ENCODE data around the gene CHMP2B.

CHMP2B gene

GRCh38 chr3:87227104-87227834 lies at the start of gene CHMP2B:
Gene CHMP2B (plus strand): TSS chr3:87227309. CDS start chr3:87227523, 214 bp downstream.
- peak; percentile 93 for DNase-seq (ENCODE audit: low spot score)

GRCh38 chr3:87179642-87180041 lies 47.5 kb upstream of the CHMP2B start:
- no peak for DNase-seq (ENCODE audit: low spot score)

- DNase-seq (ENCODE audit: low spot score), result no peak
Measured at GRCh38 chr3:87181551-87181950, 45.6 kb upstream of the CHMP2B start.

GRCh38 chr3:87182023-87182422 lies 45.1 kb upstream of the CHMP2B start:
- DNase-seq (ENCODE audit: low spot score), result no peak

GRCh38 chr3:87186608-87187159 lies 40.4 kb upstream of the CHMP2B start:
- DNase-seq (ENCODE audit: low spot score), result no peak

GRCh38 chr3:87191175-87191574 lies 35.9 kb upstream of the CHMP2B start:
- no peak for DNase-seq (ENCODE audit: low spot score)

- no peak for DNase-seq (ENCODE audit: low spot score)
Measured at GRCh38 chr3:87191641-87192040, 35.5 kb upstream of the CHMP2B start.

GRCh38 chr3:87196879-87197278 lies 30.2 kb upstream of the CHMP2B start:
- DNase-seq (ENCODE audit: low spot score), result no peak

GRCh38 chr3:87197531-87197930 lies 29.6 kb upstream of the CHMP2B start:
- no peak for DNase-seq (ENCODE audit: low spot score)

- no peak for DNase-seq (ENCODE audit: low spot score)
Measured at GRCh38 chr3:87198774-87199173, 28.3 kb upstream of the CHMP2B start.

- no peak for DNase-seq (ENCODE audit: low spot score)
Measured at GRCh38 chr3:87199628-87200027, 27.5 kb upstream of the CHMP2B start.

- DNase-seq (ENCODE audit: low spot score), result no peak
Measured at GRCh38 chr3:87200060-87200647, 27.0 kb upstream of the CHMP2B start.

GRCh38 chr3:87201727-87202126 lies 25.4 kb upstream of the CHMP2B start:
- DNase-seq (ENCODE audit: low spot score), result no peak

GRCh38 chr3:87203809-87204208 lies 23.3 kb upstream of the CHMP2B start:
- DNase-seq (ENCODE audit: low spot score), result no peak

GRCh38 chr3:87206070-87206469 lies 21.0 kb upstream of the CHMP2B start:
- no peak for DNase-seq (ENCODE audit: low spot score)

GRCh38 chr3:87206635-87207034 lies 20.5 kb upstream of the CHMP2B start:
- DNase-seq (ENCODE audit: low spot score), result no peak

- no peak for DNase-seq (ENCODE audit: low spot score)
Measured at GRCh38 chr3:87207460-87207859, 19.6 kb upstream of the CHMP2B start.

- DNase-seq (ENCODE audit: low spot score), result no peak
Measured at GRCh38 chr3:87209111-87209510, 18.0 kb upstream of the CHMP2B start.

GRCh38 chr3:87218560-87218959 lies 8.5 kb upstream of the CHMP2B start:
- no peak for DNase-seq (ENCODE audit: low spot score)

- no peak for DNase-seq (ENCODE audit: low spot score)
Measured at GRCh38 chr3:87219611-87220010, 7.5 kb upstream of the CHMP2B start.

- DNase-seq (ENCODE audit: low spot score), result no peak
Measured at GRCh38 chr3:87225659-87226058, 1.4 kb upstream of the CHMP2B start.

- DNase-seq (ENCODE audit: low spot score), result no peak
Measured at GRCh38 chr3:87227835-87228144, 681 bp downstream of the CHMP2B start.

- DNase-seq (ENCODE audit: low spot score), result no peak
Measured at GRCh38 chr3:87228316-87228715, 1.2 kb downstream of the CHMP2B start.

GRCh38 chr3:87229113-87229512 lies 2.0 kb downstream of the CHMP2B start:
- DNase-seq (ENCODE audit: low spot score), result no peak

Data from putamen (tissue), 1 donor.